Left renal cortex interstitium (tissue), 4 donors: ENCODE results near the gene RSRP1. TPM values are rescaled to one million over a fixed set of nuclear protein-coding genes. Genes with fewer than 3 reads are reported as not detected.

ENCODE experiments used
- DNase-seq, 4 donors: peaks; one replicate each; pipeline ENCODE4 v3.0.0-alpha.2; 2013; ENCODE audit warnings: low read depth in 4 of 4, low spot score in 2 of 4, missing footprints in 1 of 4
- polyA plus RNA-seq, 4 donors: library from polyadenylated mRNA; unstranded; fragments of 120-200 nt; gene quantifications; one replicate each; pipeline ENCODE4 v1.2.1, GENCODE V29; 2013; ENCODE audit not compliant: insufficient read length in 4 of 4

The RSRP1 gene
- polyA plus RNA-seq, 4 donors, result 85.7 to 276 (median 175) TPM

DNA sequence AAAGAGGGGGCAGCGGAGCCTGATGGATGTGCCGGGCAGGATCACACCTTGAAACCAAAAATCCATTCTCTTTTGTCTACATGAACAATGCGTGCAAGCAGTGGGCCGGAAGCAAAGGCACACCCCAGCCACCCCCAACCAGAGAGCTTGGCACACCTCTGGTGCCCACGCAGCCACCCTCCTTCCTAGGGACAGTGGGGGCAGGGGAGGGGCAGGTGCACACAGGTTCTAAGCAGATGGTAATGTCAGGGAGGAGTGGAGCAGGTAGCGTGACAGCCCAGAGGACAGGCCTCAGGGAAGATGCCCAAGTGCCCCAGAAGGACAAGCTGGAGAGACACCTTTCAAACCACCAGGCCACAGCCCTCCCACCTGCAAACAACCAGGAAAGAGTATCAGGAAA lies 51.4 kb downstream of the RSRP1 start:
- no peak for DNase-seq

DNA sequence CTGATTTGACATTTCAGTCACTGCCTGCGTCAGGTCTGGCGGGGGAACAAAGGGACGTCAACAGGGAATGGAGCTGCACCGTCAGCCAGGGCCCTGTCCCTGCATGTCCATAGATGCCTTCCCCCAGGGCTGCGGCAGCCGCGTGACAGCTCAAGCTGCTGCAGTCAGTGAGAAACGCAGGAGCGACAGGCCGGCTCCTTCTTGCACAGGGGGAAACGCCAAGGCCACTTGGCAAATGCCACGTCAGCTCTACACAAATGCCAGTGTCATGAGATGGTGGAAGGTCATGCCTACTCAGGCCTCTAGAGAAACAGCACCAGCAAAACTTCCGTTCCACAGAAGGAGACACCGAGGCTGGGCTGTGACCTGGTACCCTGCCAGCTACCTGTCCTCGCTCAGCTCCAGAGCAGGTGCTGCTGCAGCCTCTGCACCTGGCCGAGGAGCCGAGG lies 52.7 kb downstream of the RSRP1 start:
- no peak for DNase-seq

DNA sequence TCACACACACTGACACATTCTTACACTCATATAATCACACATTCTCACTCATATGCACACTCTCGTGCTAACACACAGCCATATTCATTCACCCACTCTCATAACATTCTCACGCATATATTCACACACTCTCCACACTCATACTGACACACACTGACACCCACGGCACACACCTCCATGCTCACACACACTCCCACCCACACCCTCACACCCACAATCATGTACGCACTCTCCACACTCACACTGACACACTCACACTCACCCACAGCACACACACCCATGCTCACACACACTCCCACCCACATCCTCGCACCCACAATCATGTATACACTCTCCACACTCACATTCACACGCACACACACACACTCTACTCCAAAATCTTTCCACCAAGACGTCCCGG lies 53.2 kb downstream of the RSRP1 start:
- no peak for DNase-seq

DNA sequence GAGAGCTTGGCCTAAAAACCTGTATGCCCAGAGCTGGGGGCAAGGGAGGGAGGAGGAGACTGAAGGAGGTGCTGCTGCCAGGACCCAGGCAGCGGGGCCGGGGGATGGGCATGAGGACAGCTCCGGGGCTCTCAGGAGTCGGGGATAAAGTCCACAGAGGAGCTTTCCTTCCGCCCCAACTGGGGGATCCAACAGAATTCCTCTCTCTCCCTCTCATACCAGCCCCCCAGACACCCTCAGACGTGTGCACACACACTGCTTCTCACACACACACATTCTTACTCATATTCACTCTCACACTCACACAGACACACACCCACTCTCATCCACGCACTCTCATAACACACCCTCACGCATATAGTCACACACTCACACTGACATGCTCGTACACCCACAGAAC lies 54.0 kb downstream of the RSRP1 start:
- no peak for DNase-seq

Other genes starting within 250 kb of the RSRP1 start
- gene SYF2, start 15.0 kb downstream of the RSRP1 start, polyA plus RNA-seq, result 100 to 1,000 TPM in 2 of 4 donors, 10 to 100 TPM in 2; 92.8 to 122 (median 107) TPM
- gene RHD, start 25.1 kb upstream of the RSRP1 start, polyA plus RNA-seq, result 1 to 10 TPM in 3 of 4 donors, under 1 TPM in 1; 0.30 to 2.9 (median 1.9) TPM
- gene TMEM50A, start 90.9 kb upstream of the RSRP1 start, polyA plus RNA-seq, result 100 to 1,000 TPM; 101 to 136 (median 121) TPM
- 1 to 10 TPM in 1 of 4 donors, under 1 TPM in 3; 0.56 to 1.9 (median 0.86) TPM for gene RHCE, start 173.4 kb upstream of the RSRP1 start, polyA plus RNA-seq
- 10 to 100 TPM; 25.9 to 27.2 (median 26.7) TPM for gene MACO1, start 183.4 kb upstream of the RSRP1 start, polyA plus RNA-seq